Left ventricle myocardium superior (tissue), 1 donor: ENCODE measurements around the gene PLPP4. TPM values are rescaled to one million over a fixed set of nuclear protein-coding genes. Genes with fewer than 3 reads are reported as not detected.

ENCODE experiments used
- ATAC-seq: fragments of 200-7000 bp; cut with Tn5 transposase; one replicate; pipeline ENCODE4 v1.9.1; 2020; ENCODE audit warnings: mild to moderate bottlenecking, moderate library complexity
- DNase-seq: peaks from one replicate; pipeline ENCODE4 v3.0.0-alpha.2; 2020
- intact Hi-C: fragments of 100-400 bp; cut with micrococcal nuclease; formaldehyde crosslinking; loops from one replicate; pipeline ENCODE4 v1.11.0; 2022
- total RNA-seq: library from RNA; stranded (reverse); fragmentation: NEBNext Ultra II Directional; extraction: Animal tissue kit (Norgen Biotek cat#: 25700); gene quantifications from one replicate; pipeline ENCODE4 v1.2.1, GENCODE V29; 2021
- donor health status: DM: no; HTN: yes; CAD: no; lungs with severe emphysema.

PLPP4 gene
- total RNA-seq, 1 donor from 2014 or later: not detected

DNA sequence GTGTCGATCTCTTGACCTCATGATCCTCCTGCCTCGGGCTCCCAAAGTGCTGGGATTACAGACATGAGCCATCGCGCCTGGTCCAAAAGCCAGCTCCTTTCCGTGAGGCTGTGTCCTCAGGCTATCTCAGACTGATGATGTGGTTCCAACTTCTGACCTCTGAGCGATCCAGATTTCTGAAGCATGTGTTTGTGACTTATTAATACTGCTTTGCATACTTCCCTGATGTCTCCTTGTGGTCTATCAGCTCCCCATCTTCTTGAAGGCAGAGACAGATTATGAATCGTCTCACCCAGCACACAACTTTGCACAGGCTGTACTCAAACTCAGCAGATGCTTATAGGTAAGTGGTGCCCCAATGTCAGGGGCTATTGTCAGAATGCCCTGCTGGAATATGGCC lies 2.0 kb upstream of the PLPP4 start:
- DNase-seq: no peak
- intact Hi-C loops: no loop called here
- no peak for ATAC-seq

DNA sequence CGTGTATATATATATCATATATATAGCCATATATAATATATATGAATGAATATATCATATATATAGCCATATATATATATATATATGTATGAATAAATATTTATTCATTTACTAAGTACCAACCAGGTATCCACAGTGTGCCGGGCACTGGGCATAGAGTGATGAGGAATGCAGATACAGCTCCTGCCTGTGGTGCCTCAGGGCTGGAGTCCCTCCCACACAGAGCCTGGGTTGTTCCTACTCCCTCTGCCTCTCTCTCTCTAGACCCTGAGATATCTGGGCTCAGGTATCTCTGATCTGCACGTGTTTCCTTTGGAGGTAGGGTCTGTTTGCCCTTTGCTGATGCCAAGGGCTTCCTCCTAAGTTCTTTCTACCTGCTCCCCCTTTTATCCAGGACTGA lies 1.4 kb upstream of the PLPP4 start:
- ATAC-seq: no peak

DNA sequence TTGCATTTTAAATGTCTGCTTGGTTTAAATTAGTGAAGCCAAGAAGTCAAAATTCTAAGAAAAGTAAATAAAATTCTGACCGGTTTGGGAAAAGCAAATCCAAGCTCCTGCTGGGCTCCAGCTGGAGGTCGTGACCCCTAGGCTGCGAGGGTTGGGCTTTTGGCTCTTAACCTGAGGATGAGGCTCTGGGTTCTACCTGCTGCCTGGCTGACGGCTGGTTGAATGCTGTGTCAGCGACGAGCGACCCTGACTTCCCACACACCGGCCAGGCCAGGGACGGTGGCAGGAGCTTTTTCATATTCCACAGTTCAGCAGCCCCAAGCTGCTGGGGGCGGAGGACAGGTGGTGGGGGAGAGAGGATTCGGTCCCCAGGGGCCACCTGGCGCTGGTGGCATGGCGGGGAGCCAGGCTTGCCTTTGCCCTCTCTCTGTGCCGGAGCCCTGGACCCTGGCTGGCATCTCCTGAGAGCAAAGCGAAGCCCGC lies 843 bp upstream of the PLPP4 start:
- DNase-seq (no peak), ATAC-seq (no peak)
- intact Hi-C loops: no loop called here

More for the DNA sequence above, 1.4 kb upstream of the PLPP4 start:
- DNase-seq: no peak
- intact Hi-C loops: no loop called here

- intact Hi-C loops: no loop called here
- DNase-seq (no peak), ATAC-seq (no peak)
Measured at GRCh38 chr10:120457431-120458172, 575 bp downstream of the PLPP4 start.

- DNase-seq (no peak), ATAC-seq (no peak)
- intact Hi-C loops: no loop called here
Measured at GRCh38 chr10:120458432-120458831, 1.4 kb downstream of the PLPP4 start.

DNA sequence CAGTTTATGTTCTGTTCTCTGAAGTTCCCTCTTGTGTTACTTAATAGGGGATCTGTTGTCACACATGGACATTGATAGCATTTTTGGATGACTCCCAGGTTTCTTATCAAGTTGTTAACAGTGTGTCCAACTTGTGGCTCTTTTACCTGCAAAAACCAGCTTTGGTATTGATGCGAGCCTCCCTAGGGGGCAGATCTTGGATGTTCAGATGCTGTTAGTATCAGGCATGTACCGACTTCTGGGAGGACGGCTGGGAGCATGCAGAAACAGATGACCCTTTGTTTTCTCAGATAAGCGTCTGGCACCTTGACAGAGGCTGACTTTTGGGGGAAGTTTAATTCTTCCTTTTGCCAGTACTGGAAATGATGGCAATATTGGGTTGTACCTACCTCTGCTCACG lies 2.2 kb downstream of the PLPP4 start:
- no peak for DNase-seq
- ATAC-seq: no peak
- intact Hi-C loops: no loop called here

GRCh38 chr10:120460186-120460585 lies 3.2 kb downstream of the PLPP4 start:
- no peak for ATAC-seq
- intact Hi-C loops: no loop called here

DNA sequence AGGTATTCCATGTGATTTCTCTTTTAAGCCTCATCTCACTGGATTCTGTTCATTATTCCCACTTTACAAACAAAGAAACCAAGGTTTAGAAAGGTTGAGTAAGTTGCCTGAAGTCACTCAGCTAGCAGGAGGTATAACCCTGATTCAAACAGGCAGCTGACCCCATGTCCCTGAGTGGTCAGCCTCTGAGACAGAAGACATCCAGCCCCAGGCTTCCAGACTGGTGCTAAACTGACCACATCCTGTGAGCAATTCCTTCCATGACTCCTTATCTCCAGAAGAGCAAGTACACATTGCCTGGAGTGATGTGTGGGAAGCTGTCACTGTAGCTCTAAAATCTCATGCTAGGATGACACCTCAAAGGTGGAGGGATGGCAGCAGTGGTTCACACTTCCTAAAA lies 3.7 kb downstream of the PLPP4 start:
- DNase-seq: no peak
- intact Hi-C loops: no loop called here
- no peak for ATAC-seq

More at GRCh38 chr10:120460186-120460585, 3.2 kb downstream of the PLPP4 start:
- DNase-seq: no peak

DNA sequence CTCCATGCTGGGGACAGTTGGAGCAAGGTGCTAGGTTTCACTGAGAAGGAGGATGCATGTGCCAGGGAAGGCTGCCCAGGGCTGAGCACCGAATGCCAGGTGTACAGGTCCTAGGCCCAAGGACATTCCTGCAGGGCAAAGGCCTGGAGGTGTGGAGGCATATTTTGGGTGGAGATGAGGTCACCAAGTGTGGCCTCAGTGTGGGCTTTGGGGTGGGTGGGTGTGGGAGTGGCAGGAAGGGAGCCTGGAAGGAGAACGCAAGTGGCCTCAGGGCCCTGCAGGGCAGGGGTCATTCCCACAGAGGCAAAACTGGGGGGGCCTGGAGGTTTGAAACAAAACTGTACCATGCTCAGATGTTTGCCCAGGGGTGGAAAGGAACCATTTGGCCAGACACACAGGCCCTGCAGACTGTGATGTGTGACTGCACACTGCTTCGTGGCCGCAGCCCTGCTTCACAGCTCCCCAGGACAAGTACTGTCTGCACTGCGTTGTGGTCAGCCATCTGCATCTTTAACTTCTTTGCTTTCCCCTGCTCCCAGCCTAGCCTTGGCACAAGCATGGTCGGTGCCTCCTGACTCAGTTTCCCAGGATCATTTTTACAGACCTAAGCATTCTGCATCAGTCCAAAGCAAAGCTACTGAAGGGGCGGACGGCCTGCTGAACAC lies 5.1 kb downstream of the PLPP4 start:
- intact Hi-C loops: no loop called here
- ATAC-seq: no peak
- no peak for DNase-seq

GRCh38 chr10:120465138-120465537 lies 8.1 kb downstream of the PLPP4 start:
- ATAC-seq (no peak), DNase-seq (no peak)
- intact Hi-C loops: no loop called here

GRCh38 chr10:120466006-120466405 lies 9.0 kb downstream of the PLPP4 start:
- ATAC-seq (no peak), DNase-seq (no peak)
- intact Hi-C loops: no loop called here

DNA sequence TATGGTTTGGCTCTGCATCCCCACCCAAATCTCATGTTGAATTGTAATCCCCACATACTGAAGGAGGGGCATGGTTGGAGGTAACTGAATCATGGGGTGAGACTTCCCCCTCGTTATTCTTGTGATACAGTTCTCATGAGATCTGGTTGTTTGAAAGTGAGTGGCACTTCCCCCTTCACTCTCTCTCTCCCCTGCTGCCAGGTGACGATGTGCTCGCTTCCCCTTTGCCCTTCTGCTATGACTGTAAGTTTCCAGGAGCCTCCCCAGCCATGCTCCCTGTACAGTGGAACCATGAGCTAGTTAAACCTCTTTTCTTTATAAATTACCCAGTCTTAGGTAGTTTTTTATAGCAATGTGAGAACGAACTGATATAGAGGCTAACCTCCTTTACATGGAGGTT lies 16.6 kb downstream of the PLPP4 start:
- ATAC-seq: no peak
- DNase-seq: no peak
- intact Hi-C loops: no loop called here

GRCh38 chr10:120474956-120475355 lies 17.9 kb downstream of the PLPP4 start:
- intact Hi-C loops: no loop called here
- ATAC-seq: no peak

GRCh38 chr10:120475844-120476791 lies 19.1 kb downstream of the PLPP4 start:
- ATAC-seq (no peak), DNase-seq (no peak)

More at GRCh38 chr10:120474956-120475355, 17.9 kb downstream of the PLPP4 start:
- DNase-seq: no peak

DNA sequence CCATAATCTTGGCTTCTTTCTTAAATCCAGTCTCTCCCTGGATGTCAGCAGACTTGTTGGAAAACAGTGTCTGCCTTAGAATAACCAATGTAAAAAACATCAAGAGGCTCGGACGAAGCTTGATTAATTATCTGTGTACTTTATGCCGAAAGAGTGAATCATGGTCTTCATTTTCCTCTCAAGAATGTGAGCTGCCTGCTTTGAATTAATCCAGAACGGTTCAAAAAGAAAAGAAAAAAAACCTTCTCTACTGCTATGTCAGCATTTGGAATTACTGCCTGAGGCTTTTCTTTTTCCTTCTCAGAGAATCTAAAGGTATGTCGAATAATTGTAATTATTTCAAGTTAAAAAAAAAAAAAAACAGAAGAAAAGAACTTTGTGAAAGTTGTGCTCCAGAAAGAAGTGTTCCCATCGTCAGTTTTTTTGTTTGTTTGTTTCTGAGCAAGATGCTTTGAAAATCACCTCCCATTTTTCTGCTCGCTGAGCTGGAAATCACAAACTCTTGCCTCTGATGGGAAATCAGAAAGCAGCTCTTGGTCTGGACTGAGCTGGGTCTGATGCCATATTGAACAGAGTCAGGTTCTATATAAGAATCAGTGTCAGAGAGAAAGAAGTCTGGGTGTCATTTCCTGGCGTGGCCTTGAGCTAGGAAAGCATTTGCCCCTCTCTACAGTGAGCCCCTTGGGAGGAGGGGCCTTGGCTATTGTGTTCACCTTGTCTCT lies 20.2 kb downstream of the PLPP4 start:
- intact Hi-C loops: no loop called here
- no peak for ATAC-seq
- DNase-seq: no peak

More at GRCh38 chr10:120475844-120476791, 19.1 kb downstream of the PLPP4 start:
- intact Hi-C loops: no loop called here

- DNase-seq (no peak), ATAC-seq (no peak)
- intact Hi-C loops: no loop called here
Measured at GRCh38 chr10:120477743-120478141, 20.7 kb downstream of the PLPP4 start.

- intact Hi-C loops: no loop called here
- DNase-seq: no peak
- ATAC-seq: no peak
Measured at GRCh38 chr10:120478386-120478785, 21.4 kb downstream of the PLPP4 start.

- no peak for ATAC-seq
- DNase-seq: no peak
- intact Hi-C loops: no loop called here
Measured at GRCh38 chr10:120479506-120479905, 22.5 kb downstream of the PLPP4 start.

DNA sequence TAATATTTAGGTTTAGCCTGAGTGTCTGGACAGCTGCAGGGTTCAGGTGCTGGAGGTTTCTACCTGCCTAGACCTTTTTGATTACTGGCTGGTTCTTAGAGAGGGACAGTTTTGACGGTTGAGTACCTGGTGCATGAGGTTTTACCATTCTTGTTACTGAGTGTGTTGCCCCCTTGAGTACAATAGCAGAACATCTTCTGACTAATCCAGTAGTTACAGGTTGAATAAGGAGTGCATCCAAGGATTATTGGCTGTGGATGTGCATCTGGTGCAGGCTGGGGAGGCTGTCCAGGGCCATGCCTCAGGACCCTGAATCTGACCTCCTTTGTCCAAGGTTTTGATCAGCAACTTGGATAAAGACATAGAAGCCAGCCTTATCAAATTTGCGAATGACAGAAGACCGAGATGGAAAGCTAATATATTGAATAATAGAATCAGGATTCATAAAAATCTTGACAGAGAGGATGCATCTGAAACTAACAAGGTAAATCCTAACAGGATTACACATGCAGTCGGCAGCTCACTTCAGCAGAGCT lies 23.1 kb downstream of the PLPP4 start:
- intact Hi-C loops: no loop called here
- no peak for ATAC-seq

More for the DNA sequence above, 23.1 kb downstream of the PLPP4 start:
- DNase-seq: no peak
